Hematopoietic multipotent progenitor cell (in vitro differentiated cells): ENCODE results near the gene PHGDH. TPM values are rescaled to one million over a fixed set of nuclear protein-coding genes. Genes with fewer than 3 reads are reported as not detected.
"Not testable (repeated sequence)": the region's sequence is repeated elsewhere in the genome, so short reads cannot be mapped to it uniquely, and the experiment has no call there.

ENCODE experiments used
- DNase-seq, 3 donors: peaks; one replicate each; pipeline ENCODE4 v3.0.0-alpha.2; 2011 to 2015; ENCODE audit warnings: low read depth in 2 of 3, low spot score in 2 of 3
- total RNA-seq: library from RNA; depleted of rRNA; stranded (reverse); fragments of >200 nt; gene quantifications from one replicate; pipeline ENCODE4 v1.2.3, GENCODE V29; 2012

PHGDH gene
- total RNA-seq, 1 donor, result 48.7 TPM

- DNase-seq, result not testable (repeated sequence)
These were observed 14.9 kb upstream of the PHGDH start for GRCh38 chr1:119696863-119697262.

- DNase-seq, result no peak
These were observed 14.1 kb upstream of the PHGDH start for GRCh38 chr1:119697598-119697997.

GRCh38 chr1:119700326-119700725, 11.4 kb upstream of the PHGDH start:
- no peak for DNase-seq

- DNase-seq, result no peak
These were observed 10.1 kb upstream of the PHGDH start for GRCh38 chr1:119701659-119702058.

- DNase-seq, result peak in 1 of 3 donors; percentile 13
These were observed 9.3 kb upstream of the PHGDH start for GRCh38 chr1:119702384-119702783.

- DNase-seq, result no peak
These were observed 7.9 kb upstream of the PHGDH start for GRCh38 chr1:119703666-119704450.

- not testable (repeated sequence) for DNase-seq
These were observed 5.1 kb upstream of the PHGDH start for GRCh38 chr1:119706599-119706998.

GRCh38 chr1:119711356-119711803, 354 bp upstream of the PHGDH start:
- DNase-seq, result not testable (repeated sequence)

GRCh38 chr1:119712342-119713038, 756 bp downstream of the PHGDH start:
- DNase-seq, result peak in 2 of 3 donors; percentile 80 to 81

GRCh38 chr1:119713039-119713748, 1.5 kb downstream of the PHGDH start:
- no peak for DNase-seq

- DNase-seq, result no peak
These were observed 2.2 kb downstream of the PHGDH start for GRCh38 chr1:119713749-119714456.

GRCh38 chr1:119714583-119714982, 2.8 kb downstream of the PHGDH start:
- no peak for DNase-seq

- DNase-seq, result peak in 1 of 3 donors; percentile 9
These were observed 3.8 kb downstream of the PHGDH start for GRCh38 chr1:119715542-119715941.

GRCh38 chr1:119718409-119718808, 6.7 kb downstream of the PHGDH start:
- DNase-seq, result no peak

GRCh38 chr1:119718972-119719371, 7.2 kb downstream of the PHGDH start:
- DNase-seq, result no peak

GRCh38 chr1:119720866-119721440, 9.2 kb downstream of the PHGDH start:
- DNase-seq, result no peak

- no peak for DNase-seq
These were observed 10.2 kb downstream of the PHGDH start for GRCh38 chr1:119721896-119722295.

GRCh38 chr1:119724611-119725218, 13.0 kb downstream of the PHGDH start:
- DNase-seq, result no peak

- DNase-seq, result no peak
These were observed 13.9 kb downstream of the PHGDH start for GRCh38 chr1:119725626-119726025.

- no peak for DNase-seq
These were observed 16.3 kb downstream of the PHGDH start for GRCh38 chr1:119727991-119728390.
